Prostate gland (tissue), 2 donors: ENCODE results near the gene GLIS1. TPM values are rescaled to one million over a fixed set of nuclear protein-coding genes. Genes with fewer than 3 reads are reported as not detected.
A peak's percentile ranks its signal among the peaks of the same experiment; 100 is the strongest.

ENCODE experiments used
- DNase-seq: peaks from one replicate; pipeline ENCODE4 v3.0.0-alpha.2; 2019; ENCODE audit warnings: low spot score
- H3K27ac ChIP-seq, 2 donors: fragments of 200-600 bp; sonication (generic); 2 replicates each; pipeline ENCODE4 v1.5.1; 2017 to 2019
- H3K27me3 ChIP-seq: fragments of 200-600 bp; sonication (generic); replicated peaks from 2 replicates; pipeline ENCODE4 v1.5.1; 2019; ENCODE audit not compliant: insufficient read depth
- H3K36me3 ChIP-seq, 2 donors: fragments of 200-600 bp; sonication (generic); 1 replicate in 1 of 2; 2 replicates in 1 of 2; pipeline versions ENCODE4 v1.5.1 to v1.8.1; 2017 to 2019
- H3K4me1 ChIP-seq: fragments of 200-600 bp; sonication (generic); replicated peaks from 2 replicates; pipeline ENCODE4 v1.5.1; 2019
- H3K4me3 ChIP-seq, 2 donors: fragments of 200-600 bp; sonication (generic); 2 replicates each; pipeline ENCODE4 v1.5.1; 2017 to 2019
- H3K9me3 ChIP-seq: fragments of 200-600 bp; sonication (generic); 2 replicates; pipeline ENCODE4 v1.5.1; 2017
- POLR2A ChIP-seq: fragments of 450-650 bp; IDR thresholded peaks from one replicate; pipeline ENCODE4 v1.6.1; 2016; ENCODE audit warnings: antibody characterized with exemption, mild to moderate bottlenecking
- POLR2AphosphoS5 ChIP-seq: sonication (generic); formaldehyde crosslinking; IDR thresholded peaks from one replicate; pipeline ENCODE4 v1.6.1; 2017; ENCODE audit warnings: antibody characterized with exemption
- WGBS: methylation state at CpG from one replicate; pipeline ENCODE4 v1.1.5; 2018; 5-methylcytosine and 5-hydroxymethylcytosine counted together
- intact Hi-C: fragments of 100-400 bp; cut with DNase I; formaldehyde crosslinking; loops from one replicate; pipeline ENCODE4 v1.14.2; 2022
- total RNA-seq, 2 donors: library from RNA; depleted of rRNA; stranded (reverse); fragments of >200 nt; gene quantifications; one replicate each; pipeline ENCODE4 v1.1.0, GENCODE V29; 2016
- TF ChIP-seq, protein P1 (sequence below), 4 experiments: fragments of 200-600 bp in 2 of 4; fragments of 450-650 bp in 2 of 4; sonication (generic) in 2 of 4; IDR thresholded peaks; 1 replicate in 3 of 4; 2 replicates in 1 of 4; pipeline ENCODE4 v1.5.1; 2016 to 2019; ENCODE audit warnings: antibody characterized with exemption in 4 of 4, mild to moderate bottlenecking in 2 of 4, moderate library complexity in 2 of 4

GLIS1 gene
- total RNA-seq, 2 donors from 2014 or later = 1.1 to 8.1 TPM

DNA sequence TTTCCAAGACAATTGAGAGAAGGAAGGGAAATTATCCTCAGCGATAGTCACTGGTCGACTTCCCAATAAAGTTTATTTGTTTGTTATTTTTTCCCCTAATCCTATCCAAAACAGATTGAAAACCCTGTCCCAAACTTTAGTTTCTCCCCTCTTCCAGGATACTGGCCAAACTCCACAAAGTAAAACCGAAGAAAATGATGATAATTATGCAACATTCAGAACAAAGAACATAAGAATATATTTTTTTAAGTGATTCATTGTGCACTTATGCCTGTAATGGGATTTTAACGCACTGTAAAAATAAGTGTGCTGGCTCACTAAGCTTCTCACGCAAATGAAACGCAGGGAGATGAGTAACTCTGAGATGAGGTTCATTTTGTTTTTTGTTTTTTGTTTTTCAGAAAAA lies 6.0 kb downstream of the GLIS1 start:
- WGBS = 41% methylated on average over 6 of the region's 6 CpGs
- intact Hi-C loops = no loop called here

DNA sequence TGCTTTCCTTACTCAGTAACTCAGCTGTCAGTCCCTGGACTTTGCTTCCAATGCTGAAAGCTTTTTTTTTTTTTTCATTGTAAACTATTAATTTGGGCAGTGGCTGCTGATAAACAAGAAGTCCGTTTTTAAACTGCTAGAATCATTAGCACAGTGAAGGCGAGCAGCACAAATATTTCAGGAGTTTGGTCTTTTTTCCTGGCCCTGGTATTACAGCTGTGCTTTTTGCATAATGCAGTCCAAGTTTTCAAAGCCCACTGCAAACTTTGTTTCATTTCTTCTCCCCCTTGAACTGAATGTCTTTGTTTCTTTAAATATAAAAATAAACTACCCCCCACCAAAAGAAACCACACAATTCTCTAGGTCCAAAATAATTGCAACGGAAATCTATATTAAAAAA lies 6.6 kb downstream of the GLIS1 start:
- no peaks in the 10 kb centered on the region for H3K4me1 ChIP-seq
- TF ChIP-seq POLR2AphosphoS5 (no peak), POLR2A (no peak)
- TF ChIP-seq, protein P1, sequence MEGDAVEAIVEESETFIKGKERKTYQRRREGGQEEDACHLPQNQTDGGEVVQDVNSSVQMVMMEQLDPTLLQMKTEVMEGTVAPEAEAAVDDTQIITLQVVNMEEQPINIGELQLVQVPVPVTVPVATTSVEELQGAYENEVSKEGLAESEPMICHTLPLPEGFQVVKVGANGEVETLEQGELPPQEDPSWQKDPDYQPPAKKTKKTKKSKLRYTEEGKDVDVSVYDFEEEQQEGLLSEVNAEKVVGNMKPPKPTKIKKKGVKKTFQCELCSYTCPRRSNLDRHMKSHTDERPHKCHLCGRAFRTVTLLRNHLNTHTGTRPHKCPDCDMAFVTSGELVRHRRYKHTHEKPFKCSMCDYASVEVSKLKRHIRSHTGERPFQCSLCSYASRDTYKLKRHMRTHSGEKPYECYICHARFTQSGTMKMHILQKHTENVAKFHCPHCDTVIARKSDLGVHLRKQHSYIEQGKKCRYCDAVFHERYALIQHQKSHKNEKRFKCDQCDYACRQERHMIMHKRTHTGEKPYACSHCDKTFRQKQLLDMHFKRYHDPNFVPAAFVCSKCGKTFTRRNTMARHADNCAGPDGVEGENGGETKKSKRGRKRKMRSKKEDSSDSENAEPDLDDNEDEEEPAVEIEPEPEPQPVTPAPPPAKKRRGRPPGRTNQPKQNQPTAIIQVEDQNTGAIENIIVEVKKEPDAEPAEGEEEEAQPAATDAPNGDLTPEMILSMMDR (IDR thresholded peaks at IDR 0.05) = no peak
- H3K9me3 ChIP-seq = no peaks in the 10 kb centered on the region
- no peak for DNase-seq
- 47% methylated on average over 3 of the region's 3 CpGs for WGBS
- no peaks in the 10 kb centered on the region for H3K36me3 ChIP-seq
- H3K4me3 ChIP-seq = no peak overlapping the region
- H3K27me3 ChIP-seq = no peaks in the 10 kb centered on the region
- peak overlapping the region; percentile 19 to 46 for H3K27ac ChIP-seq
- intact Hi-C loops = no loop called here

More for the DNA sequence above, 6.0 kb downstream of the GLIS1 start:
- no peaks in the 10 kb centered on the region for H3K36me3 ChIP-seq
- peaks cover 2% of the 10 kb centered on the region for H3K27me3 ChIP-seq
- TF ChIP-seq, protein P1 (IDR thresholded peaks at IDR 0.05) = no peak
- TF ChIP-seq POLR2A (no peak), POLR2AphosphoS5 (no peak)
- no peak overlapping the region for H3K4me3 ChIP-seq
- peak overlapping the region in 1 of 2 donors; percentile 31 for H3K27ac ChIP-seq
- DNase-seq = no peak
- no peaks in the 10 kb centered on the region for H3K4me1 ChIP-seq
- no peaks in the 10 kb centered on the region for H3K9me3 ChIP-seq

DNA sequence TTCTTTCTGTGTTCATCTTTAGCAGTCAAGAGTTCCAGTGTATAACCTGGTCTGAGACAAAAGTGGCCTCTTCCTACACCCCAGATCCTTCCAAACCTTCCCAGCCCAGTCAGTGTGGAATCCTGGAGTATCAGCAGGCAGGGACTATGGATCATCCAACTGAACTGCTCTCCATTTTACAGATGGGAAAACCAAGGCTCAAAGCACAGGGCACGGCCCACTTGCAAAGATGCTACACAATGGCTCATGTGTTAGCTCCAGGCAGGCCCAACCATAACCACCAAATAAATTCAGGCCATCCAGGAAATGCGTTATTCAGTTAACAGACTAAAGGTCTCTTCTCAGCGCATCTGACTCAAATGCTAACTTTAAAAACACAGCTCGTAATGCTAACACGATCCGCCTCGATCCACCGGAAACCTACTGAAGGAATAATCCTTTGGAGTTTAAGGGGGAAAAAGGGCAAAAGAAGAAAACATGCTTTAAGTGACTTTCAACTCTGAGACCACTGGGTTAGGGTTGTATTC lies 7.1 kb downstream of the GLIS1 start:
- DNase-seq = no peak
- intact Hi-C loops = no loop called here
- TF ChIP-seq, protein P1 (IDR thresholded peaks at IDR 0.05) = no peak
- no peak for TF ChIP-seq POLR2AphosphoS5
- TF ChIP-seq POLR2A = no peak

DNA sequence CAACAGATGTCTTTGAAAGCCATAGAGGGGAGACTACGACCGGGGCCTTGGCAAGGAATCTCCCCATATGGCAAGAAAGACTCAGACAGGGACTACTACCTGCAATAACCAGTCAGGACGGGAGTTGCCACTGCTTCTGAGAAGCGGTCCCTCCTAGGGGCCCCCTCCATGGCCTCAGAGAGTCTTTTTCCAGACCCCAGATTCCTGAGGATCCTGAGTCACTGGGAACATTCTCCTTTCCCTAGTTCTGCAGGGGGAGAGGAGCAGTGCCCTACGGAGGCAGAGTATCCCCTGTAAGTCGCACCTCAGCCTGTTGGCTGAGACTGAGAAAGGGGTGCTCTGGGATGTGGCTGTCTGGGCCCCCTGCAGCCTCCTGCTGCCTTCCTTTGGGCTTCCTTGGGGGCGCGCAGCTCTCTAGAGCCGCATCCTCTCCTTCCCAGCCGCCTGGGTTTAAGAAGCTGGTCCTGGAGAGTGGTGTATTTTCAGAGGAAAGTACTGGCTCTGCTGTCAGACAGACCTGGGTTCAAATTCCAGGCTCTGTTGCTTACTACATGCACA lies 7.8 kb downstream of the GLIS1 start:
- intact Hi-C loops = no loop called here
- H3K36me3 ChIP-seq = no peaks in the 10 kb centered on the region
- H3K4me3 ChIP-seq = no peak overlapping the region
- TF ChIP-seq POLR2A (no peak), POLR2AphosphoS5 (no peak)
- TF ChIP-seq, protein P1 (IDR thresholded peaks at IDR 0.05) = no peak
- no peaks in the 10 kb centered on the region for H3K9me3 ChIP-seq
- no peaks in the 10 kb centered on the region for H3K27me3 ChIP-seq
- H3K27ac ChIP-seq = peak overlapping the region in 1 of 2 donors; percentile 46
- H3K4me1 ChIP-seq = no peaks in the 10 kb centered on the region
- DNase-seq = no peak
- 95% methylated on average over 10 of the region's 10 CpGs for WGBS

More for the DNA sequence above, 7.1 kb downstream of the GLIS1 start:
- Histone ChIP-seq H3K27ac (peak overlapping the region in 1 of 2 donors; percentile 46), H3K4me1 (no peaks in the 10 kb centered on the region), H3K4me3 (no peak overlapping the region), H3K27me3 (no peaks in the 10 kb centered on the region), H3K9me3 (no peaks in the 10 kb centered on the region), H3K36me3 (no peaks in the 10 kb centered on the region)
- 93% methylated on average over 8 of the region's 8 CpGs for WGBS
